Measurements from ENCODE around the gene GUF1. TPM values are rescaled to one million over a fixed set of nuclear protein-coding genes. Genes with fewer than 3 reads are reported as not detected.

The GUF1 gene
- total and polyA plus RNA-seq, 10 of the 15 experiments (the other 5 are each of a cell fraction or from before 2014, with no cell fraction given) = 5.8 to 37.1 (median 24.8) TPM

Other genes starting within 250 kb of the GUF1 start
- gene KCTD8, start 229.6 kb upstream of the GUF1 start, total RNA-seq (2014; rRNA removed) = not detected in 2 replicates
- gene KCTD8, start 229.6 kb upstream of the GUF1 start, total RNA-seq (2014; rRNA removed; fragmentation: Illumina TruSeq; extraction: Trizol) = not detected in 2 replicates
- gene KCTD8, start 229.6 kb upstream of the GUF1 start, total RNA-seq (2021) = not detected in 2 replicates
- not detected in 2 replicates for gene KCTD8, start 229.6 kb upstream of the GUF1 start, polyA plus RNA-seq (2011; rRNA removed)
- gene KCTD8, start 229.6 kb upstream of the GUF1 start, polyA plus RNA-seq (2014; fragmentation: Illumina TruSeq; extraction: Trizol) = not detected in 2 replicates
- gene KCTD8, start 229.6 kb upstream of the GUF1 start, polyA plus RNA-seq (2014; fragmentation: Nextera tagmentation; extraction: Ambion mirVana) = under 1 TPM in 1 of 2 experiments, not detected in 1; 0.06 TPM
- gene KCTD8, start 229.6 kb upstream of the GUF1 start, polyA plus RNA-seq (2014; rRNA removed) = not detected in 2 replicates
- gene KCTD8, start 229.6 kb upstream of the GUF1 start, polyA plus RNA-seq (2016; fragmentation: Nextera tagmentation; extraction: Ambion mirVana) = not detected
- not detected in 2 replicates for gene YIPF7, start 26.8 kb upstream of the GUF1 start, total RNA-seq (2014; rRNA removed)
- gene YIPF7, start 26.8 kb upstream of the GUF1 start, total RNA-seq (2014; rRNA removed; fragmentation: Illumina TruSeq; extraction: Trizol) = not detected in 2 replicates
- gene YIPF7, start 26.8 kb upstream of the GUF1 start, total RNA-seq (2021) = not detected in 2 replicates
- gene YIPF7, start 26.8 kb upstream of the GUF1 start, polyA plus RNA-seq (2011; rRNA removed) = 0.09 TPM in 1 of 2 replicates, not detected in the other
- gene YIPF7, start 26.8 kb upstream of the GUF1 start, polyA plus RNA-seq (2014; fragmentation: Illumina TruSeq; extraction: Trizol) = not detected in 2 replicates
- not detected for gene YIPF7, start 26.8 kb upstream of the GUF1 start, polyA plus RNA-seq (2014; fragmentation: Nextera tagmentation; extraction: Ambion mirVana)
- not detected in 2 replicates for gene YIPF7, start 26.8 kb upstream of the GUF1 start, polyA plus RNA-seq (2014; rRNA removed)
- under 1 TPM in 1 of 2 experiments, not detected in 1; 0.39 TPM for gene YIPF7, start 26.8 kb upstream of the GUF1 start, polyA plus RNA-seq (2016; fragmentation: Nextera tagmentation; extraction: Ambion mirVana)
- 20.3 and 24.6 TPM in 2 replicates for gene GNPDA2, start 48.1 kb downstream of the GUF1 start, total RNA-seq (2014; rRNA removed)
- gene GNPDA2, start 48.1 kb downstream of the GUF1 start, total RNA-seq (2014; rRNA removed; fragmentation: Illumina TruSeq; extraction: Trizol) = 21.7 and 23.4 TPM in 2 replicates
- 16.7 and 20.1 TPM in 2 replicates for gene GNPDA2, start 48.1 kb downstream of the GUF1 start, total RNA-seq (2021)
- 24.5 and 35.1 TPM in 2 replicates for gene GNPDA2, start 48.1 kb downstream of the GUF1 start, polyA plus RNA-seq (2011; rRNA removed)
- 23.1 and 27.3 TPM in 2 replicates for gene GNPDA2, start 48.1 kb downstream of the GUF1 start, polyA plus RNA-seq (2014; fragmentation: Illumina TruSeq; extraction: Trizol)
- 10 to 100 TPM; 29.8 to 45.8 TPM for gene GNPDA2, start 48.1 kb downstream of the GUF1 start, polyA plus RNA-seq (2014; fragmentation: Nextera tagmentation; extraction: Ambion mirVana)
- 16.5 and 21.4 TPM in 2 replicates for gene GNPDA2, start 48.1 kb downstream of the GUF1 start, polyA plus RNA-seq (2014; rRNA removed)
- gene GNPDA2, start 48.1 kb downstream of the GUF1 start, polyA plus RNA-seq (2016; fragmentation: Nextera tagmentation; extraction: Ambion mirVana) = 10 to 100 TPM; 26.2 to 26.5 TPM